GM23338 (cell line): Measurements from ENCODE around the gene C2orf49.

ENCODE experiments used
- CTCF ChIP-seq, 2 experiments: fragments of 200-600 bp in 1 of 2; sonication (generic) in 1 of 2; conservative IDR thresholded peaks; 2 replicates each; pipeline versions ENCODE4 v1.5.1 to v1.6.1; 2016 to 2017; ENCODE audit warnings: antibody characterized with exemption in 2 of 2, low read depth in 2 of 2, mild to moderate bottlenecking in 2 of 2, moderate library complexity in 1 of 2
- EZH2phosphoT487 ChIP-seq: fragments of 200-600 bp; sonication (generic); IDR thresholded peaks from one replicate; pipeline ENCODE4 v1.8.1; 2018; ENCODE audit warnings: antibody characterized with exemption; ENCODE audit not compliant: unreplicated experiment

- TF ChIP-seq CTCF (conservative IDR thresholded peaks at IDR 0.05; ENCODE audit: low read depth in 2 of 2) (no peak), EZH2phosphoT487 (no peak)
These were observed 41.6 kb downstream of the C2orf49 start for GRCh38 chr2:105378921-105379383.
